ENCODE measurements around the gene PRDM10.
A peak's percentile ranks its signal among the peaks of the same experiment; 100 is the strongest.

PRDM10 gene, protein sequence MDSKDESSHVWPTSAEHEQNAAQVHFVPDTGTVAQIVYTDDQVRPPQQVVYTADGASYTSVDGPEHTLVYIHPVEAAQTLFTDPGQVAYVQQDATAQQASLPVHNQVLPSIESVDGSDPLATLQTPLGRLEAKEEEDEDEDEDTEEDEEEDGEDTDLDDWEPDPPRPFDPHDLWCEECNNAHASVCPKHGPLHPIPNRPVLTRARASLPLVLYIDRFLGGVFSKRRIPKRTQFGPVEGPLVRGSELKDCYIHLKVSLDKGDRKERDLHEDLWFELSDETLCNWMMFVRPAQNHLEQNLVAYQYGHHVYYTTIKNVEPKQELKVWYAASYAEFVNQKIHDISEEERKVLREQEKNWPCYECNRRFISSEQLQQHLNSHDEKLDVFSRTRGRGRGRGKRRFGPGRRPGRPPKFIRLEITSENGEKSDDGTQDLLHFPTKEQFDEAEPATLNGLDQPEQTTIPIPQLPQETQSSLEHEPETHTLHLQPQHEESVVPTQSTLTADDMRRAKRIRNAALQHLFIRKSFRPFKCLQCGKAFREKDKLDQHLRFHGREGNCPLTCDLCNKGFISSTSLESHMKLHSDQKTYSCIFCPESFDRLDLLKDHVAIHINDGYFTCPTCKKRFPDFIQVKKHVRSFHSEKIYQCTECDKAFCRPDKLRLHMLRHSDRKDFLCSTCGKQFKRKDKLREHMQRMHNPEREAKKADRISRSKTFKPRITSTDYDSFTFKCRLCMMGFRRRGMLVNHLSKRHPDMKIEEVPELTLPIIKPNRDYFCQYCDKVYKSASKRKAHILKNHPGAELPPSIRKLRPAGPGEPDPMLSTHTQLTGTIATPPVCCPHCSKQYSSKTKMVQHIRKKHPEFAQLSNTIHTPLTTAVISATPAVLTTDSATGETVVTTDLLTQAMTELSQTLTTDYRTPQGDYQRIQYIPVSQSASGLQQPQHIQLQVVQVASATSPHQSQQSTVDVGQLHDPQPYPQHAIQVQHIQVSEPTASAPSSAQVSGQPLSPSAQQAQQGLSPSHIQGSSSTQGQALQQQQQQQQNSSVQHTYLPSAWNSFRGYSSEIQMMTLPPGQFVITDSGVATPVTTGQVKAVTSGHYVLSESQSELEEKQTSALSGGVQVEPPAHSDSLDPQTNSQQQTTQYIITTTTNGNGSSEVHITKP

DNA sequence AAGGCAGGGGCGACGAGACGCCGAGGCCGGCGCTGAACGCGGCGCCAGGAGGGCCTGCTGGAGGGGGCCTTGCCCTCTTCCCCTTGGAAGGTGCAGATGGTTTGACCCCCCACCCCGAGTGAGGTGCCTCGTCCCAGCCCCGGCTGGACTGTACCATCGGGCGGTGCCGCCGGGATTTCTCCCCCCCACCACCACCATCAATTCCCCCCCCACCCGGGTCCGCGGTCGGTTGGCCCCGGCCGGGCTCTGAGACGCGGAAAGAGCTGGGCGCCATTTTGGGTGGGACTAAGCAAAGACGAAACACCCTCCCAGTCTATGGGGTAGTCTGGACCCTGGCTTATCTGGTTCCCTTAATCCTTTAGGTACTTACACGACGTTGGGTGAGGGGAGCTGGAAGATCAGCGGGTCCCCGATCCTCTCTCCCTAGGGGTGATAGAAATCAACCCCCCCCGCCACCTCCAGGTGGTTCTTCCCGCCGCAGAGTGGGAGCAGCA, at the start of gene PRDM10:
TSS of gene PRDM10 (minus strand) at position 484 of the 494 bp plus-strand sequence. CDS start 41,871 bp downstream, outside the sequence.
- peak within 1 kb of the TSS; percentile 97 for H3K4me2 ChIP-seq (ENCODE audit: low read length)
- peak within 1 kb of the TSS; percentile 90 for H3K9ac ChIP-seq (ENCODE audit: low read length)
- H3K4me1 ChIP-seq (ENCODE audit: low read length), result peaks cover 15% of the 10 kb centered on the region
- H3K4me3 ChIP-seq (ENCODE audit: low read length), result peak within 1 kb of the TSS; percentile 90
- H3K36me3 ChIP-seq (replicated peaks; ENCODE audit: low read depth, low read length), result peaks cover 5% of the 10 kb centered on the region
- H3K9me3 ChIP-seq (ENCODE audit: insufficient read depth, low read length), result no peaks in the 10 kb centered on the region
- H2AFZ ChIP-seq (ENCODE audit: low read depth, low read length), result peak within 1 kb of the TSS; percentile 92
- H3K79me2 ChIP-seq (ENCODE audit: low read length), result peaks cover 36% of the 10 kb centered on the region
- no peaks in the 10 kb centered on the region for H3K27me3 ChIP-seq (ENCODE audit: low read depth, low read length)
- TF ChIP-seq, protein P1, sequence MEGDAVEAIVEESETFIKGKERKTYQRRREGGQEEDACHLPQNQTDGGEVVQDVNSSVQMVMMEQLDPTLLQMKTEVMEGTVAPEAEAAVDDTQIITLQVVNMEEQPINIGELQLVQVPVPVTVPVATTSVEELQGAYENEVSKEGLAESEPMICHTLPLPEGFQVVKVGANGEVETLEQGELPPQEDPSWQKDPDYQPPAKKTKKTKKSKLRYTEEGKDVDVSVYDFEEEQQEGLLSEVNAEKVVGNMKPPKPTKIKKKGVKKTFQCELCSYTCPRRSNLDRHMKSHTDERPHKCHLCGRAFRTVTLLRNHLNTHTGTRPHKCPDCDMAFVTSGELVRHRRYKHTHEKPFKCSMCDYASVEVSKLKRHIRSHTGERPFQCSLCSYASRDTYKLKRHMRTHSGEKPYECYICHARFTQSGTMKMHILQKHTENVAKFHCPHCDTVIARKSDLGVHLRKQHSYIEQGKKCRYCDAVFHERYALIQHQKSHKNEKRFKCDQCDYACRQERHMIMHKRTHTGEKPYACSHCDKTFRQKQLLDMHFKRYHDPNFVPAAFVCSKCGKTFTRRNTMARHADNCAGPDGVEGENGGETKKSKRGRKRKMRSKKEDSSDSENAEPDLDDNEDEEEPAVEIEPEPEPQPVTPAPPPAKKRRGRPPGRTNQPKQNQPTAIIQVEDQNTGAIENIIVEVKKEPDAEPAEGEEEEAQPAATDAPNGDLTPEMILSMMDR (IDR thresholded peaks at IDR 0.05; ENCODE audit: low read depth, low read length), result no peak
- no peak for TF ChIP-seq EZH2phosphoT487 (IDR thresholded peaks at IDR 0.05; ENCODE audit: low read depth)
- H3K27ac ChIP-seq (ENCODE audit: low read length), result peak within 1 kb of the TSS; percentile 90
- peaks cover 3% of the 10 kb centered on the region; the same call in 1 of the 2 replicates for H4K20me1 ChIP-seq (ENCODE audit: insufficient read depth, low read length)

DNA sequence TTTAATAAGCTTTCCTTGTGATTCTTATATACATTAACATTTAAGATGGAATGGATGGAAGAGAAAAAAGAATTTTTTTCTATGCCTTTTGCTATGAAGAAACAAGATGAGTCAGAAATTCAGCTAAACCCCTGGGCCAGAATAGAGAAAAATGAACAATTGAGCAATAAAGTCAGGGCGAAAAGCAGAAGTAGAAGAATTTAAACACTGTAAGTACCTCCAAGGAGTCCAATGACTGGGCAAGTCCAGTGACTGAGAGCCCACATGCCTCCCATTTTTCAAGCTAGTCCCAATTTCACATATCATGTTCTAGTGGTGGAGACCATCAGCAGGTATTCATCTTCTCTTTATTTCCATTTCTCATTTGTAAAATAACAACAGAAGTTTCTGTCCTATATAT, 48.4 kb upstream of the PRDM10 start:
- Histone ChIP-seq H3K27me3 (ENCODE audit: low read depth, low read length) (peaks cover 27% of the 10 kb centered on the region), H3K79me2 (ENCODE audit: low read length) (no peaks in the 10 kb centered on the region), H4K20me1 (ENCODE audit: insufficient read depth, low read length) (no peaks in the 10 kb centered on the region), H2AFZ (ENCODE audit: low read depth, low read length) (no peak overlapping the region), H3K4me3 (ENCODE audit: low read length) (no peak overlapping the region), H3K36me3 (replicated peaks; ENCODE audit: low read depth, low read length) (no peaks in the 10 kb centered on the region), H3K9me3 (ENCODE audit: insufficient read depth, low read length) (no peaks in the 10 kb centered on the region), H3K27ac (ENCODE audit: low read length) (no peak overlapping the region), H3K4me1 (ENCODE audit: low read length) (no peaks in the 10 kb centered on the region), H3K9ac (ENCODE audit: low read length) (no peak overlapping the region), H3K4me2 (ENCODE audit: low read length) (no peak overlapping the region)
- TF ChIP-seq, protein P1 (IDR thresholded peaks at IDR 0.05; ENCODE audit: low read depth, low read length), result no peak
- TF ChIP-seq EZH2phosphoT487 (IDR thresholded peaks at IDR 0.05; ENCODE audit: low read depth), result no peak

DNA sequence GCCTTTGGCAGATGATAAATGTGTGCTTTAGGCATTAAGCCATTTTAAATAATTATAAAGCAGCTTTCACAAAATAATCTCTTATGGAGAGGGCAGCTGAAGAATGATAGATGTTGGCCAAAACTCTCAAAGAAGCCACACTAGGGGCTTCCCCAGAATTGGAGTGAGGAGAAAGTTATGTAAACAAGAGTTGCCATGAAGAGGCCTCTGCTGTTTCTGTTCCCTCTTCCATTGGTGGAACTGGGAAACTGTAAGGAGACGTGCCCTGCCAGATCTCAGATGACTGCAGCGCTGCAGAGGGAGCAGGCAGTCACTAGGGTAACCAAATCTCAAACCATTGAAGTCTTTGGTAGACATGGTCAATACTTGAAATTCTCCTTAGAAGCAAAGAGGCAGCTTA, 47.6 kb upstream of the PRDM10 start:
- Histone ChIP-seq H3K9me3 (ENCODE audit: insufficient read depth, low read length) (no peaks in the 10 kb centered on the region), H3K4me2 (ENCODE audit: low read length) (no peak overlapping the region), H4K20me1 (ENCODE audit: insufficient read depth, low read length) (no peaks in the 10 kb centered on the region), H3K9ac (ENCODE audit: low read length) (no peak overlapping the region), H3K4me3 (ENCODE audit: low read length) (no peak overlapping the region), H3K79me2 (ENCODE audit: low read length) (no peaks in the 10 kb centered on the region), H3K4me1 (ENCODE audit: low read length) (no peaks in the 10 kb centered on the region), H3K36me3 (replicated peaks; ENCODE audit: low read depth, low read length) (no peaks in the 10 kb centered on the region), H2AFZ (ENCODE audit: low read depth, low read length) (no peak overlapping the region), H3K27ac (ENCODE audit: low read length) (no peak overlapping the region), H3K27me3 (ENCODE audit: low read depth, low read length) (peaks cover 22% of the 10 kb centered on the region)
- TF ChIP-seq, protein P1 (IDR thresholded peaks at IDR 0.05; ENCODE audit: low read depth, low read length), result no peak
- no peak for TF ChIP-seq EZH2phosphoT487 (IDR thresholded peaks at IDR 0.05; ENCODE audit: low read depth)
